GM12878 (cell line): ENCODE results near the gene EIF1AD. TPM values are rescaled to one million over a fixed set of nuclear protein-coding genes. Genes with fewer than 3 reads are reported as not detected.

ENCODE experiments used
- CHD1 ChIP-seq: IDR thresholded peaks from 2 replicates; pipeline ENCODE4 v1.6.1; 2012; ENCODE audit warnings: low read depth, low read length, improper control_type of control experiment
- CHD4 ChIP-seq: fragments of 200-600 bp; sonication (generic); IDR thresholded peaks from 2 replicates; pipeline ENCODE4 v1.6.1; 2016; ENCODE audit warnings: mild to moderate bottlenecking
- CREM ChIP-seq: IDR thresholded peaks from 2 replicates; pipeline ENCODE4 v1.6.1; 2014; ENCODE audit warnings: antibody characterized with exemption, low read depth
- ELK1 ChIP-seq: IDR thresholded peaks from 2 replicates; pipeline ENCODE4 v1.6.1; 2012; ENCODE audit warnings: low read depth, low read length, improper control_type of control experiment
- EP300 ChIP-seq, 2 experiments: fragments of 150-350 bp in 1 of 2; IDR thresholded peaks; 2 replicates each; pipeline ENCODE4 v1.6.1; 2011 to 2012; ENCODE audit warnings: low read depth in 2 of 2, low read length in 2 of 2, borderline replicate concordance in 1 of 2, improper control_type of control experiment in 1 of 2, inconsistent platforms in 1 of 2; ENCODE audit not compliant: control insufficient read depth in 1 of 2
- IRF4 ChIP-seq: IDR thresholded peaks from 2 replicates; pipeline ENCODE4 v1.6.1; 2011; ENCODE audit warnings: low read depth, low read length
- JUNB ChIP-seq: IDR thresholded peaks from 2 replicates; pipeline ENCODE4 v1.6.1; 2016; ENCODE audit warnings: antibody characterized with exemption, mild to moderate bottlenecking
- KAT2A ChIP-seq: conservative IDR thresholded peaks from 2 replicates; pipeline ENCODE4 v1.6.1; 2011; ENCODE audit warnings: low read depth, low read length; ENCODE audit not compliant: control insufficient read depth
- MTA2 ChIP-seq: fragments of 450-650 bp; IDR thresholded peaks from 2 replicates; pipeline ENCODE4 v1.6.1; 2016; ENCODE audit warnings: low read depth, mild to moderate bottlenecking, moderate library complexity
- NR2C2 ChIP-seq: IDR thresholded peaks from 2 replicates; pipeline ENCODE4 v1.6.1; 2011; ENCODE audit warnings: borderline replicate concordance, low read depth; ENCODE audit not compliant: control insufficient read depth, insufficient read length
- PAX8 ChIP-seq: fragments of 450-650 bp; IDR thresholded peaks from 2 replicates; pipeline ENCODE4 v1.6.1; 2017; ENCODE audit warnings: mild to moderate bottlenecking, moderate library complexity
- RELB ChIP-seq: fragments of 450-650 bp; IDR thresholded peaks from 2 replicates; pipeline ENCODE4 v1.6.1; 2017; ENCODE audit warnings: low read depth, mild to moderate bottlenecking, moderate library complexity
- REST ChIP-seq: IDR thresholded peaks from 2 replicates; pipeline ENCODE4 v1.6.1; 2012; ENCODE audit warnings: mild to moderate bottlenecking, low read depth, low read length
- SIN3A ChIP-seq: IDR thresholded peaks from 2 replicates; pipeline ENCODE4 v1.6.1; 2012; ENCODE audit warnings: low read depth, low read length, improper control_type of control experiment
- SIX5 ChIP-seq: IDR thresholded peaks from 2 replicates; pipeline ENCODE4 v1.6.1; 2011; ENCODE audit warnings: mild to moderate bottlenecking, low read depth, low read length, moderate library complexity; ENCODE audit not compliant: severe bottlenecking
- SKIL ChIP-seq: fragments of 450-650 bp; IDR thresholded peaks from 2 replicates; pipeline ENCODE4 v1.6.1; 2017; ENCODE audit warnings: mild to moderate bottlenecking, low read depth, inconsistent platforms; ENCODE audit not compliant: poor library complexity, severe bottlenecking
- TCF12 ChIP-seq: IDR thresholded peaks from 2 replicates; pipeline ENCODE4 v1.6.1; 2011; ENCODE audit warnings: low read depth, mild to moderate bottlenecking, low read length
- TCF7 ChIP-seq: IDR thresholded peaks from 2 replicates; pipeline ENCODE4 v1.6.1; 2014; ENCODE audit warnings: antibody characterized with exemption, borderline replicate concordance
- YY1 ChIP-seq: IDR thresholded peaks from 2 replicates; pipeline ENCODE4 v1.6.1; 2011; ENCODE audit warnings: low read depth, mild to moderate bottlenecking, low read length
- ZNF207 ChIP-seq: fragments of 450-650 bp; IDR thresholded peaks from 2 replicates; pipeline ENCODE4 v1.6.1; 2014; ENCODE audit warnings: antibody characterized with exemption, mild to moderate bottlenecking, borderline replicate concordance
- polyA plus RNA-seq, 11 experiments: library from polyadenylated mRNA; depleted of rRNA in 4 of 11; unstranded in 6 of 11; stranded (reverse) in 5 of 11; fragments of >200 nt; fragmentation: Nextera tagmentation in 4 of 11; fragmentation: Illumina TruSeq in 1 of 11; extraction: Ambion mirVana in 4 of 11; extraction: Trizol in 1 of 11; gene quantifications; 1 replicate in 1 of 11; 2 replicates in 10 of 11; pipeline versions ENCODE4 v1.2.1 to v1.2.3, GENCODE V29; 2011 to 2016; ENCODE audit warnings: inconsistent platforms in 2 of 11, missing spikeins in 2 of 11, low read depth in 1 of 11
- total RNA-seq, 4 experiments: library from RNA; depleted of rRNA in 3 of 4; stranded (reverse); fragments of >200 nt in 3 of 4; fragmentation: Illumina TruSeq in 1 of 4; extraction: Trizol in 1 of 4; gene quantifications; 2 replicates each; pipeline versions ENCODE4 v1.2.1 to v1.2.3, GENCODE V29; 2013 to 2021

The EIF1AD gene
- total and polyA plus RNA-seq, 10 of the 15 experiments (the other 5 are each of a cell fraction or from before 2014, with no cell fraction given), result 31.6 to 56.8 (median 39.5) TPM

- TF ChIP-seq ZNF207 (peak; percentile 84; the same call in 1 of the 2 replicates), CHD4 (no peak), YY1 (peak; percentile 90), IRF4 (no peak), SIX5 (peak; percentile 72), CHD1 (peak; percentile 75; the same call in 1 of the 2 replicates), JUNB (no peak), TCF7 (no peak), RELB (peak; percentile 89), MTA2 (peak; percentile 58; the same call in 1 of the 2 replicates), SKIL (peak; percentile 37), CREM (peak; percentile 79), PAX8 (no peak), EP300 (IDR thresholded peaks at IDR 0.05; ENCODE audit: borderline replicate concordance in 1 of 2, control insufficient read depth in 1 of 2, low read depth in 2 of 2, low read length in 2 of 2) (no peak), REST (0 out of 2 replicates have a peak, but pooled peaks have one; percentile 18), KAT2A (no peak), SIN3A (peak; percentile 92), ELK1 (peak; percentile 55; the same call in 1 of the 2 replicates), TCF12 (peak; percentile 58; the same call in 1 of the 2 replicates), NR2C2 (peak; percentile 80)
Observed at GRCh38 chr11:65961267-65962140, 40.5 kb downstream of the EIF1AD start, which contains the start of gene SART1 (continued).
